Activated CD4-positive, alpha-beta T cell treated with anti-CD3 and anti-CD28 coated beads, Interleukin-2, amount 10 ng/mL, durations not matched to agents 24 days and 14 days (primary cell): ENCODE results near the gene FHAD1. TPM values are rescaled to one million over a fixed set of nuclear protein-coding genes. Genes with fewer than 3 reads are reported as not detected.
"Not testable (repeated sequence)": the region's sequence is repeated elsewhere in the genome, so short reads cannot be mapped to it uniquely, and the experiment has no call there.

Experiments used
- DNase-seq: peaks from one replicate; pipeline ENCODE4 v3.0.0; 2022
- H3K27ac Mint-ChIP-seq: one replicate; pipeline ENCODE4 v1.8.0; 2022; ENCODE audit warnings: mild to moderate bottlenecking, mixed read lengths
- H3K27me3 Mint-ChIP-seq: one replicate; pipeline ENCODE4 v1.8.0; 2022; ENCODE audit warnings: mixed read lengths
- H3K36me3 Mint-ChIP-seq: one replicate; pipeline ENCODE4 v1.8.0; 2022; ENCODE audit warnings: low read depth, mild to moderate bottlenecking, mixed read lengths
- H3K4me1 Mint-ChIP-seq: one replicate; pipeline ENCODE4 v1.8.0; 2021; ENCODE audit warnings: mixed read lengths
- H3K4me3 Mint-ChIP-seq: one replicate; pipeline ENCODE4 v1.8.0; 2022; ENCODE audit warnings: mild to moderate bottlenecking, moderate library complexity, mixed read lengths
- H3K9me3 Mint-ChIP-seq: one replicate; pipeline ENCODE4 v1.8.0; 2021; ENCODE audit warnings: mixed read lengths
- intact Hi-C: fragments of 100-400 bp; cut with micrococcal nuclease; formaldehyde crosslinking; loops from one replicate; pipeline ENCODE4 v1.15.1; 2023
- total RNA-seq: library from RNA; stranded (reverse); gene quantifications from 2 replicates; pipeline ENCODE4 v1.2.3, GENCODE V29; 2022

The FHAD1 gene
- total RNA-seq, 1 donor from 2014 or later = not detected

GRCh38 chr1:15380601-15381508, 133.8 kb downstream of the FHAD1 start:
- Mint-ChIP-seq H3K4me3 (no peak overlapping the region), H3K27ac (no peak overlapping the region), H3K4me1 (peaks cover 6% of the 10 kb centered on the region), H3K36me3 (no peaks in the 10 kb centered on the region), H3K9me3 (no peaks in the 10 kb centered on the region), H3K27me3 (peaks cover 32% of the 10 kb centered on the region)
- DNase-seq = no peak
- intact Hi-C loops = no loop called here

DNA sequence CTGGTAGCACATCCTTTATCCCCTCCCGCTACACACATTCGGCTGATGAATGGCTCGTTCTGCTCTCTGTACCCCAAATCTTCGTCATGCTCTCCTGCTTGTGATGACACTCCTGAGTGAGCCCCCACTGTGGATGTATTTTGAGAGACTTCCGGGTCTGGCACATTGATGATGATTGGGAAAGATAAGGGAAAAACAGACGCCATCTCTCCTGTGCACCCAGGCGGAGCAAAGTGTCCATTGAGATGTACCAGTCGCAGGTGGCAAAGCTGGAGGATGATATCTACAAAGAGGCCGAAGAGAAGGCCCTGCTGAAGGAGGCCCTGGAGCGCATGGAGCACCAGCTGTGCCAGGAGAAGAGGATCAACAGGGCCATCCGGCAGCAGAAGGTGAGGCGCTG, 134.8 kb downstream of the FHAD1 start:
- intact Hi-C loops = no loop called here
- Mint-ChIP-seq H3K36me3 (no peaks in the 10 kb centered on the region), H3K27me3 (peaks cover 30% of the 10 kb centered on the region), H3K4me3 (no peak overlapping the region), H3K27ac (no peak overlapping the region), H3K9me3 (no peaks in the 10 kb centered on the region), H3K4me1 (peaks cover 9% of the 10 kb centered on the region)
- no peak for DNase-seq

GRCh38 chr1:15382601-15383518, 135.8 kb downstream of the FHAD1 start:
- Mint-ChIP-seq H3K36me3 (no peaks in the 10 kb centered on the region), H3K27me3 (peaks cover 29% of the 10 kb centered on the region), H3K27ac (no peak overlapping the region), H3K4me1 (peaks cover 9% of the 10 kb centered on the region), H3K4me3 (no peak overlapping the region), H3K9me3 (no peaks in the 10 kb centered on the region)
- intact Hi-C loops = no loop called here
- DNase-seq = no peak

GRCh38 chr1:15383810-15384209, 136.8 kb downstream of the FHAD1 start:
- no peaks in the 10 kb centered on the region for H3K36me3 Mint-ChIP-seq
- H3K9me3 Mint-ChIP-seq = no peaks in the 10 kb centered on the region
- no peak overlapping the region for H3K4me3 Mint-ChIP-seq
- DNase-seq = no peak
- H3K27ac Mint-ChIP-seq = no peak overlapping the region
- intact Hi-C loops = no loop called here
- peaks cover 29% of the 10 kb centered on the region for H3K27me3 Mint-ChIP-seq
- peaks cover 9% of the 10 kb centered on the region for H3K4me1 Mint-ChIP-seq

- Mint-ChIP-seq H3K4me3 (peak overlapping the region; percentile 26), H3K4me1 (peaks cover 9% of the 10 kb centered on the region)
- intact Hi-C loops = no loop called here
Observed at GRCh38 chr1:15384301-15384901, 137.4 kb downstream of the FHAD1 start.

DNA sequence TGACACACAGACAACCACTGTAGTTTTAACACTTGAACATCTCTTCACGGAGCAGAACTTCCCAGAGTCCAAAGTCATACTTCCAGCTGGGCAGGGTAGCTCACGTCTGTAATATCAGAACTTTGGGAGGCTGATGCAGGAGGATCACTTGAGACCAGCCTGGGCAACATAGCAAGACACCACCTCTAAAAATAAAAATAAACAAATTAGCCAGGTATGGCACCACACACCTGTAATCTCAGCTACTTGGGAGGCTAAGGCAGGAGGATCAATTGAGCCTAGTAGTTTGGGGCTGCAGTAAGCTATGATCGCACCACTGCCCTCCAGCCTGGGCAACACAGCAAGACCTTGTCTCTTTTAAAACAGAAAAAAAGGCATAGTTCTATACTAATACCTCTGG, 138.4 kb downstream of the FHAD1 start:
- H3K4me3 Mint-ChIP-seq = no peak overlapping the region
- H3K27me3 Mint-ChIP-seq = peaks cover 22% of the 10 kb centered on the region
- H3K27ac Mint-ChIP-seq = no peak overlapping the region
- DNase-seq = no peak
- H3K9me3 Mint-ChIP-seq = no peaks in the 10 kb centered on the region
- H3K4me1 Mint-ChIP-seq = peaks cover 9% of the 10 kb centered on the region
- intact Hi-C loops = no loop called here
- H3K36me3 Mint-ChIP-seq = no peaks in the 10 kb centered on the region

More at GRCh38 chr1:15384301-15384901, 137.4 kb downstream of the FHAD1 start:
- no peaks in the 10 kb centered on the region for H3K36me3 Mint-ChIP-seq
- H3K27ac Mint-ChIP-seq = no peak overlapping the region
- peak; percentile 57 for DNase-seq
- no peaks in the 10 kb centered on the region for H3K9me3 Mint-ChIP-seq
- peaks cover 28% of the 10 kb centered on the region for H3K27me3 Mint-ChIP-seq

GRCh38 chr1:15386164-15386749, 139.2 kb downstream of the FHAD1 start:
- Mint-ChIP-seq H3K36me3 (no peaks in the 10 kb centered on the region), H3K27ac (no peak overlapping the region), H3K4me3 (no peak overlapping the region), H3K27me3 (peaks cover 22% of the 10 kb centered on the region), H3K4me1 (peaks cover 9% of the 10 kb centered on the region), H3K9me3 (no peaks in the 10 kb centered on the region)
- DNase-seq = peak; percentile 61
- intact Hi-C loops = no loop called here

DNA sequence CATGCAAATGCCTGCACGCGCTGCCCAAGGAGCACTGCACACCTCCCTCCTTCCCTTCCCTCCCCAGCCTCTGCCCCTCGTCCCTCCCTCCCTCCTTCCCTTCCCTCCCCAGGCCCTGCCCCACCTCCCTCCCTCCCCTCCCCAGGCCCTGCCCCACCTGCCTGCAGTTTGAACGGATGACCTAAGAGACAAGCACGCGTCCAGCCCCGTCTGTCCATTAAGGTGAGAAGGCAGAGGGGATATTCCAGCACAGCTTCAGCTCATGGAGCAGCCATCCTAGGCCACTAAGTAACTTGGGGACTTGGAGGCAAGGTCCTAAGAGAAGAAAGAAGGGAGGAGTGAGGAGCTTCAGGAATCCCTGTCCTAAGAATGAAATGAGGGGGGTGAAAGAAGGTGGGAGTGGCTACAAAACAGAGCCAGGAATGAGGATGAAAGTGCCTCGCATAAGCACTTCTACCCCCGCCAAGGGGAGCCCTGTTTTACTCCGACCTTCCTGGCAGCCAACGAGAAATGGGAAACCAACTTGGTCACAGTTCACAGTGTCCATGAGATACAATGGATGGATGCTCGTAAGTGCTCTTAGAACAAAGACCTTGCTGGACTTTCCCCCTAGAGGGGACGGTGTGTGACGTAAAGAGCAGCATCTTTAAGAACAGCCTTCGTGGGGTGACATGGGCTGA, 141.3 kb downstream of the FHAD1 start:
- Mint-ChIP-seq H3K4me1 (peaks cover 9% of the 10 kb centered on the region), H3K27ac (no peak overlapping the region), H3K36me3 (no peaks in the 10 kb centered on the region), H3K9me3 (no peaks in the 10 kb centered on the region), H3K4me3 (no peak overlapping the region), H3K27me3 (peaks cover 27% of the 10 kb centered on the region)
- DNase-seq = no peak
- intact Hi-C loops = no loop called here

DNA sequence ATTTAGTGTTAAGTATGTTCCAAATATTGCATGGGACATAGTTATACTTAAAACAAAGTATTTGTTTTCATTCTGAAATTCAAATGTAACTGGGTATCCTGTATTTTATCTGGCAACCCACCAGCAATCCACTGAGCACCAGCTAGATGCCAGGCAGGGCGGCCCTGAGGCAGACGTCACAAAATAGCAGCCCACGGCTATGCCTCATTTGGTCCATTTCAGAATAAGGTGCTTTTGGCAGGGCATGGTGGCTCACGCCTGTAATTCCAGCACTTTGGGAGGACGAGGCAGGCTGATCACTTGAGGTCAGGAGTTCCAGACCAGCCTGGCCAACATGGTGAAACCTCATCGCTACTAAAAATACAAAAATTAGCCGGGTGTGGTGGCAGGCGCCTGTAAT, 142.8 kb downstream of the FHAD1 start:
- peaks cover 31% of the 10 kb centered on the region for H3K27me3 Mint-ChIP-seq
- H3K4me1 Mint-ChIP-seq, intact Hi-C loops, DNase-seq, H3K27ac Mint-ChIP-seq, H3K9me3 Mint-ChIP-seq, H3K4me3 Mint-ChIP-seq, H3K36me3 Mint-ChIP-seq: not testable (repeated sequence)

DNA sequence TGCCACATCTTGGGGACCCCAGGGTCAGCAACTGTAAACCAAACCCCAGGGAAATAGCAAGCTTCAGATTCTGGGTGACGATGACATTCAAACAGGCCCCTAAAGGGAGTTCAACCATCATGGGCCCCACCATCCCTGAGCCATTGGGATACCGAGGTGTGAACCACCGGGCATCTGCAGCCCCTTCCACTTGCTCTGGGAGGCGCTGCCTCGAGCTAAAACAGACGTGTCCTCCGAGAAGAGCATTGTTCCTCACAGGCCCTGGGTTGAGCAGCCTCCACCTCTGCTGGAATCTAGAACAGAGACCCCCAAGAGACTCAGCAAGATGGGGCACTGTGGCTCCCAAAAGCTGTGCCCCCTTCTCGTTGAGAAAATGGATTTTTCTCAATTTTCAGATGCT, 143.6 kb downstream of the FHAD1 start:
- intact Hi-C loops = no loop called here
- H3K27me3 Mint-ChIP-seq = peaks cover 28% of the 10 kb centered on the region
- no peaks in the 10 kb centered on the region for H3K9me3 Mint-ChIP-seq
- peaks cover 4% of the 10 kb centered on the region for H3K4me1 Mint-ChIP-seq
- no peak overlapping the region for H3K27ac Mint-ChIP-seq
- no peak overlapping the region for H3K4me3 Mint-ChIP-seq
- DNase-seq = no peak
- no peaks in the 10 kb centered on the region for H3K36me3 Mint-ChIP-seq

DNA sequence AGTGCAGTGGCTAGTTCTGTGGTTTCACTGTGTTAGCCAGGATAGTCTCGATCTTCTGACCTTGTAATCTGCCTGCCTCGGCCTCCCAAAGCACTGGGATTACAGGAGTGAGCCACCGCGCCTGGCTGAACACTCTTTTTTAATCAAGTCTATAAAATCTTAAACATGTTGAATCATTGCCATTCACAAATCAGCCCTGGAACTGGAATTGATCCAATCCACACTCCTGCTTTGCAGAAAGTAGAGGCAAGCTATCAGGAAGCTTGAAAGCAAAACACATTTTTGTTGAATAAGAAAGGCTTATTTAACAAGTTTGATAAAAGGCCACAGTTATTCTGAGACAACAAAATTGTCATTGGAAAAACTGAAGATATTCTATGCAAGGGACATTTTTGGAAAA, 144.3 kb downstream of the FHAD1 start:
- H3K27me3 Mint-ChIP-seq = peaks cover 26% of the 10 kb centered on the region

GRCh38 chr1:15393475-15394257, 146.6 kb downstream of the FHAD1 start:
- intact Hi-C loops = no loop called here
- no peaks in the 10 kb centered on the region for H3K36me3 Mint-ChIP-seq
- no peak overlapping the region for H3K27ac Mint-ChIP-seq

More for the DNA sequence above, 144.3 kb downstream of the FHAD1 start:
- intact Hi-C loops = no loop called here
- H3K36me3 Mint-ChIP-seq = no peaks in the 10 kb centered on the region
- no peaks in the 10 kb centered on the region for H3K9me3 Mint-ChIP-seq
- H3K4me1 Mint-ChIP-seq = no peaks in the 10 kb centered on the region
- no peak for DNase-seq
- H3K4me3 Mint-ChIP-seq = no peak overlapping the region
- no peak overlapping the region for H3K27ac Mint-ChIP-seq

More at GRCh38 chr1:15393475-15394257, 146.6 kb downstream of the FHAD1 start:
- no peaks in the 10 kb centered on the region for H3K4me1 Mint-ChIP-seq
- H3K9me3 Mint-ChIP-seq = peaks cover 4% of the 10 kb centered on the region
- no peak overlapping the region for H3K4me3 Mint-ChIP-seq
- peaks cover 16% of the 10 kb centered on the region for H3K27me3 Mint-ChIP-seq
- DNase-seq = no peak
